Panc1 (cell line): ENCODE data around the gene ANO2. TPM values are rescaled to one million over a fixed set of nuclear protein-coding genes. Genes with fewer than 3 reads are reported as not detected.

Experiments used
- ATAC-seq: fragments of 200-7000 bp; cut with Tn5 transposase; 2 replicates; pipeline ENCODE4 v1.9.1; 2020; ENCODE audit warnings: mild to moderate bottlenecking, moderate library complexity
- BruUV-seq: library from RNA; stranded (reverse); fragments of 400-500 nt; replicated peaks from 2 replicates; lab custom pipeline; 2021; lab: Mats Ljungman, UMichigan
- CTCF ChIA-PET: fragments of 300-600 bp; sonication (Branson Sonifier 250); formaldehyde crosslinking; loops from one replicate; lab custom pipeline; 2022; ENCODE audit warnings: antibody characterized with exemption; lab: Charles Lee
- POLR2A ChIA-PET: fragments of 300-600 bp; sonication (Branson Sonifier 250); formaldehyde crosslinking; loops from one replicate; lab custom pipeline; 2022; ENCODE audit warnings: antibody characterized with exemption; lab: Charles Lee
- DNase-seq: peaks from one replicate; pipeline ENCODE4 v3.0.0-alpha.2; 2010; ENCODE audit warnings: low read depth, low spot score
- H3K27ac ChIP-seq: 2 replicates; pipeline ENCODE4 v1.5.1; 2011; ENCODE audit warnings: mild to moderate bottlenecking, low read length, inconsistent platforms
- H3K27me3 ChIP-seq: fragments of 200-500 bp; sonication (Bioruptor generic); 2 replicates; pipeline ENCODE4 v1.6.0; 2014; ENCODE audit warnings: low read length, inconsistent platforms; ENCODE audit not compliant: control insufficient read depth, insufficient read depth
- H3K36me3 ChIP-seq: fragments of 200-500 bp; sonication (Bioruptor generic); 2 replicates; pipeline ENCODE4 v1.5.1; 2014; ENCODE audit warnings: inconsistent platforms, mild to moderate bottlenecking, low read length, moderate library complexity; ENCODE audit not compliant: control insufficient read depth, insufficient read depth
- H3K4me1 ChIP-seq: 2 replicates; pipeline ENCODE4 v1.5.1; 2011; ENCODE audit warnings: inconsistent platforms, mild to moderate bottlenecking, low read length, moderate library complexity; ENCODE audit not compliant: control insufficient read depth, insufficient read depth
- H3K4me3 ChIP-seq, 2 experiments: 2 replicates each; pipeline ENCODE4 v1.5.1; 2011 to 2012; ENCODE audit warnings: low read depth in 2 of 2, low read length in 2 of 2, mild to moderate bottlenecking in 2 of 2, inconsistent platforms in 1 of 2, moderate library complexity in 1 of 2
- H3K9me3 ChIP-seq: fragments of 200-500 bp; sonication (Bioruptor generic); 2 replicates; pipeline ENCODE4 v1.5.1; 2014; ENCODE audit warnings: low read depth, mild to moderate bottlenecking, inconsistent platforms, low read length, moderate library complexity; ENCODE audit not compliant: control insufficient read depth, insufficient read depth
- CTCF ChIP-seq: fragments of 450-650 bp; IDR thresholded peaks from 2 replicates; pipeline ENCODE4 v1.5.1; 2017; ENCODE audit warnings: mild to moderate bottlenecking
- POLR2AphosphoS5 ChIP-seq: IDR thresholded peaks from 2 replicates; pipeline ENCODE4 v1.6.1; 2012; ENCODE audit warnings: mild to moderate bottlenecking, low read depth, low read length, moderate library complexity
- REST ChIP-seq, 2 experiments: IDR thresholded peaks; 2 replicates each; pipeline ENCODE4 v1.6.1; 2011 to 2012; ENCODE audit warnings: low read depth in 2 of 2, control low read depth in 1 of 2, low read length in 1 of 2, mild to moderate bottlenecking in 1 of 2, moderate library complexity in 1 of 2; ENCODE audit not compliant: insufficient read depth in 1 of 2
- SIN3A ChIP-seq: IDR thresholded peaks from 2 replicates; pipeline ENCODE4 v1.6.1; 2012; ENCODE audit warnings: low read depth, mild to moderate bottlenecking, low read length, moderate library complexity, borderline replicate concordance; ENCODE audit not compliant: insufficient read depth
- TCF7L2 ChIP-seq: IDR thresholded peaks from 2 replicates; pipeline ENCODE4 v1.6.1; 2011; ENCODE audit warnings: mild to moderate bottlenecking, low read depth, low read length, inconsistent platforms
- in situ Hi-C: cut with HindIII; loops from 2 replicates; pipeline ENCODE4 v1.10.0; 2016; ENCODE audit warnings: low sequenced_read_pairs, low pct_unique_long_range_greater_than_20kb
- intact Hi-C: fragments of 100-400 bp; cut with micrococcal nuclease; formaldehyde crosslinking; loops from one replicate; pipeline ENCODE4 v1.10.0; 2022; ENCODE audit not compliant: unreplicated experiment
- total RNA-seq: library from RNA; stranded (reverse); gene quantifications from one replicate; pipeline ENCODE4 v1.2.1, GENCODE V29; 2021; ENCODE audit not compliant: unreplicated experiment

Gene ANO2
- total RNA-seq, 1 experiment from 2014 or later: not detected

- CTCF ChIA-PET: no interaction called here
- H3K27me3 ChIP-seq: peaks cover 11% of the 10 kb centered on the region
Measured at GRCh38 chr12:5856692-5857091, 88.4 kb downstream of the ANO2 start.

GRCh38 chr12:5846950-5847349 lies 98.1 kb downstream of the ANO2 start:
- TF ChIP-seq SIN3A (no peak), TCF7L2 (no peak), POLR2AphosphoS5 (no peak), CTCF (no peak), REST (IDR thresholded peaks at IDR 0.05; ENCODE audit: insufficient read depth in 1 of 2, low read depth in 2 of 2, low read length in 1 of 2) (no peak)
- POLR2A ChIA-PET: no interaction called here

More at GRCh38 chr12:5856692-5857091, 88.4 kb downstream of the ANO2 start:
- H3K4me3 ChIP-seq: no peak overlapping the region
- H3K27ac ChIP-seq: no peak overlapping the region
- no peaks in the 10 kb centered on the region for H3K36me3 ChIP-seq
- H3K4me1 ChIP-seq: no peaks in the 10 kb centered on the region
- TF ChIP-seq SIN3A: no peak
- no peak for TF ChIP-seq POLR2AphosphoS5
- no peak for TF ChIP-seq CTCF
- no peak for TF ChIP-seq TCF7L2
- TF ChIP-seq REST (IDR thresholded peaks at IDR 0.05; ENCODE audit: insufficient read depth in 1 of 2, low read depth in 2 of 2, low read length in 1 of 2): no peak
- intact Hi-C loops (no loop called here), in situ Hi-C loops (no loop called here)
- BruUV-seq: no TSS peak
- DNase-seq (no peak), ATAC-seq (no peak)
- POLR2A ChIA-PET: no interaction called here
- no peaks in the 10 kb centered on the region for H3K9me3 ChIP-seq

More at GRCh38 chr12:5846950-5847349, 98.1 kb downstream of the ANO2 start:
- in situ Hi-C loops: no loop called here
- ATAC-seq: no peak
- CTCF ChIA-PET: no interaction called here
- Histone ChIP-seq H3K27me3 (no peaks in the 10 kb centered on the region; the same call in 1 of the 2 replicates), H3K4me1 (no peaks in the 10 kb centered on the region), H3K4me3 (no peak overlapping the region), H3K36me3 (no peaks in the 10 kb centered on the region), H3K9me3 (no peaks in the 10 kb centered on the region), H3K27ac (no peak overlapping the region)
- no peak for DNase-seq
- BruUV-seq: no TSS peak
- intact Hi-C loops: no loop called here
